ENCODE results near the gene SH3BGRL3.
"Not testable (repeated sequence)": the region's sequence is repeated elsewhere in the genome, so short reads cannot be mapped to it uniquely, and the experiment has no call there.

SH3BGRL3 gene

GRCh38 chr1:26317146-26317545 lies 37.3 kb downstream of the SH3BGRL3 start:
- DNase-seq (ENCODE audit: low read depth, low spot score): no peak

- DNase-seq (ENCODE audit: low read depth, low spot score): peak; percentile 60
Measured at GRCh38 chr1:26317612-26318337, 37.9 kb downstream of the SH3BGRL3 start, which contains the start of gene CD52. Gene CD52 (plus strand): TSS chr1:26317958. CDS start chr1:26318018, 60 bp downstream.

GRCh38 chr1:26318338-26319064 lies 38.6 kb downstream of the SH3BGRL3 start:
- DNase-seq (ENCODE audit: low read depth, low spot score): no peak

- DNase-seq (ENCODE audit: low read depth, low spot score): no peak
Measured at GRCh38 chr1:26320896-26321295, 41.0 kb downstream of the SH3BGRL3 start.

- DNase-seq (ENCODE audit: low read depth, low spot score): peak; percentile 93
Measured at GRCh38 chr1:26321315-26322041, 41.6 kb downstream of the SH3BGRL3 start.

- DNase-seq (ENCODE audit: low read depth, low spot score): no peak
Measured at GRCh38 chr1:26322042-26322331, 42.1 kb downstream of the SH3BGRL3 start.

- no peak for DNase-seq (ENCODE audit: low read depth, low spot score)
Measured at GRCh38 chr1:26323382-26323781, 43.5 kb downstream of the SH3BGRL3 start.

GRCh38 chr1:26324550-26324949 lies 44.7 kb downstream of the SH3BGRL3 start:
- DNase-seq (ENCODE audit: low read depth, low spot score): no peak

GRCh38 chr1:26327956-26328362 lies 48.1 kb downstream of the SH3BGRL3 start:
- no peak for DNase-seq (ENCODE audit: low read depth, low spot score)

GRCh38 chr1:26328597-26328996 lies 48.7 kb downstream of the SH3BGRL3 start:
- DNase-seq (ENCODE audit: low read depth, low spot score): no peak

- not testable (repeated sequence) for DNase-seq (ENCODE audit: low read depth, low spot score)
Measured at GRCh38 chr1:26329380-26329779, 49.5 kb downstream of the SH3BGRL3 start.

- no peak for DNase-seq (ENCODE audit: low read depth, low spot score)
Measured at GRCh38 chr1:26330276-26330675, 50.4 kb downstream of the SH3BGRL3 start.
